Right kidney (tissue), 1 donor: ENCODE data around the gene SENP5.
"Not testable (repeated sequence)": the region's sequence is repeated elsewhere in the genome, so short reads cannot be mapped to it uniquely, and the experiment has no call there.

ENCODE experiments used
- DNase-seq: peaks from one replicate; pipeline ENCODE4 v3.0.0-alpha.2; 2016

The SENP5 gene

GRCh38 chr3:196941729-196942225, 74.1 kb downstream of the SENP5 start:
- no peak for DNase-seq

GRCh38 chr3:196942226-196942914, 74.7 kb downstream of the SENP5 start, which contains the start of gene NCBP2:
NCBP2 (minus strand) TSS chr3:196942528; CDS start chr3:196942503, 25 bp downstream.
- peak; percentile 90 for DNase-seq

GRCh38 chr3:196942915-196943277, 75.2 kb downstream of the SENP5 start:
- DNase-seq = no peak

GRCh38 chr3:196944037-196944790, 76.5 kb downstream of the SENP5 start:
- not testable (repeated sequence) for DNase-seq

- DNase-seq = no peak
Measured at GRCh38 chr3:196947136-196947859, 79.6 kb downstream of the SENP5 start.

- no peak for DNase-seq
Measured at GRCh38 chr3:196947860-196948441, 80.2 kb downstream of the SENP5 start.

GRCh38 chr3:196948442-196949284, 80.9 kb downstream of the SENP5 start:
- no peak for DNase-seq

- peak; percentile 44 for DNase-seq
Measured at GRCh38 chr3:196949285-196949619, 81.5 kb downstream of the SENP5 start.

- no peak for DNase-seq
Measured at GRCh38 chr3:196949750-196950149, 82.0 kb downstream of the SENP5 start.

- DNase-seq = no peak
Measured at GRCh38 chr3:196951371-196951770, 83.7 kb downstream of the SENP5 start.

- DNase-seq = no peak
Measured at GRCh38 chr3:196954832-196955231, 87.1 kb downstream of the SENP5 start.

GRCh38 chr3:196962108-196962929, 94.6 kb downstream of the SENP5 start:
- DNase-seq = no peak

- DNase-seq = no peak
Measured at GRCh38 chr3:196962930-196963630, 95.4 kb downstream of the SENP5 start.

GRCh38 chr3:196963631-196963953, 95.9 kb downstream of the SENP5 start:
- DNase-seq = no peak

- no peak for DNase-seq
Measured at GRCh38 chr3:196965112-196965803, 97.5 kb downstream of the SENP5 start.

- DNase-seq = no peak
Measured at GRCh38 chr3:196965804-196966173, 98.1 kb downstream of the SENP5 start.

GRCh38 chr3:196966526-196967401, 99.0 kb downstream of the SENP5 start:
- peak; percentile 52 for DNase-seq

- peak; percentile 32 for DNase-seq
Measured at GRCh38 chr3:196967412-196968232, 99.9 kb downstream of the SENP5 start.
